Diencephalon (tissue), 1 donor: ENCODE data around the gene BCS1L. TPM values are rescaled to one million over a fixed set of nuclear protein-coding genes. Genes with fewer than 3 reads are reported as not detected.

Experiments
- total RNA-seq: library from RNA; depleted of rRNA; stranded (reverse); fragments of >200 nt; gene quantifications from one replicate; pipeline ENCODE4 v1.2.3, GENCODE V29; 2014

BCS1L gene, protein sequence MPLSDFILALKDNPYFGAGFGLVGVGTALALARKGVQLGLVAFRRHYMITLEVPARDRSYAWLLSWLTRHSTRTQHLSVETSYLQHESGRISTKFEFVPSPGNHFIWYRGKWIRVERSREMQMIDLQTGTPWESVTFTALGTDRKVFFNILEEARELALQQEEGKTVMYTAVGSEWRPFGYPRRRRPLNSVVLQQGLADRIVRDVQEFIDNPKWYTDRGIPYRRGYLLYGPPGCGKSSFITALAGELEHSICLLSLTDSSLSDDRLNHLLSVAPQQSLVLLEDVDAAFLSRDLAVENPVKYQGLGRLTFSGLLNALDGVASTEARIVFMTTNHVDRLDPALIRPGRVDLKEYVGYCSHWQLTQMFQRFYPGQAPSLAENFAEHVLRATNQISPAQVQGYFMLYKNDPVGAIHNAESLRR
- total RNA-seq, result 26.5 TPM

DNA sequence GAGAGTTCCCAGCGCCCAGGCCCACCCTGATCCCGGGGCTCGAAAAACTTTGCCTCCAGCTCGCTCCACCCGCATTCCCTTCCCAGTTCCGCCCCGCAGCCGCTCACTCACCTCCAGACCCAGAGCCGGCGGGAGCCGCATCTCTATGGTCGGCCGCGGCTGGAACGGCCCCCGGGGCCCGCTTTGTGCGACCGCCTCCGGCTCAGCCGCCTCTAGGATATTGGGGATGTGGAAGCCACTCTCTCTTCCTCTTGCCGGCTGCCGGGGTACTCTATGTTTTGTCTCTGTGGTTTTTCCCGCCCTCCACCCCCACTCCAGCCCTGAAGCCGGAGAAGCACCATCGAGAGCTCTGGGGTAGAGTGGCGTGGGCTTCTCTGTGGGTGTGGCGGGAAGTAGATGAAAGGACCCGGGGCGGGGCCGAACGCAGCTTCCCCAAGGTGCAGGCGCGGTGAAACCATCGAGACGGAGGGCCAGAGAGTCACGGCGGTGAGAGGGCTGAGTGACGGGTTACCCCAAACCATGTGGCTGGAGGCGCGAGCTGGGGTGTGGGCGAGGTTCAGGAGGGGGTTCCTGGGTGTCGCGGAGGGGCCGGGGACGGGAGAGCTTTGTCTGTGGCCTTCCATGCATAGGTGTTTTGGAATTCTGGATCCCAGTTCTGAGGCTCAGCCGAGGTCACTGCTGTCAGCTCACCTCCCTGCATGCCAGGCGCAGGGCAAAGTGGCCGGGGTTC is at the start of gene BCS1L, which contains the start of gene ZNF142:
Gene BCS1L (plus strand): TSS at position 426 of the 730 bp plus-strand sequence. CDS start 1,305 bp downstream, outside the sequence.
Gene ZNF142 (minus strand): TSS at position 366 of the 730 bp plus-strand sequence. CDS start 3,194 bp downstream, outside the sequence.

DNA sequence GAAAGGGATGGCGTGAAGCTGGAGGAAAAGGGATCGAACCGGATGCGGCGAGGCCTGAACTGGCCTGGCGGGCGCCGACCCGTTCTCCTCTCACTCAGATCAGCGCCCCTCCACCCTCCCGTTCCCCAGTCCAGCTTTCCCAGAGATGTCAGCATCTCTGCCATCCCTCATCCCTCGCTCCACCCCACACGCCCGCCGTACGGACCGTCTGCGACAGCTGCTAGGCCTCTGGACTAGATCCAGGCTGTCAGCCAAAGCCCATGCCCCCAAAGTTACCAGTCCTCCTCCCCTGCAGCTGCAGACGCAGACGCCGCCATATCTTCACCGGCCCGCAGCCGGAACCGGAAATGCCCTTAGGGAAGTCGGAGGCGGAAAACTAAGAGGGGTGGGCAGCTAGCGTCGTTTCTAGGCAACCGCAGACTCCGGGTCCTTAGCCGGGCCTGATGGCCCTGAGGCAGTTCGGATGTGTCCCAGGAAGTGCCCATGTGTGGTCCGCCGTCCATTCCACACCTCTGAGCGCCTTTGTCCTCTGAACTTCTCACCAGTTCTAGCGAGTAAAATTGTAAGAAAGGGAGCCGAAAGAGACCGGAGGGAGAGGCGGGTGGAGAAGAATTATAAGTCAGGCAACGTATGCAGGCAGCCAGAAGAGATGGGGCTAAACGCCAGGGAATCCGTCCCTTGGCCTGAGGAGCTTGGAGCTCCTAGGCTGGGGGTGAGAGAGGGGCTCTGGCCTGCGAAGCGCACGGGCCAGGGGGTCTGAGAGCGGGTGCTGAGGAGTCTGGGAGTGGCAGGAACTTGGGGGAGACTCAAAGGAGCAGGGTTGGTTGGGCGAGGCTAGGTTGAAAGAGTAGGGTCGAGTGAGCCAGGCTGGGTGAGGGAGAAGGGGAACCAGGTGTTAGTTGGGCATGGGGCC is 12.4 kb downstream of the BCS1L start, which contains the start of the genes RNF25 and STK36:
Gene RNF25 (minus strand): TSS at position 349 of the 913 bp plus-strand sequence. CDS start 32 bp downstream, at position 317.
Gene STK36 (plus strand): TSS at position 433 of the 913 bp plus-strand sequence. CDS start 744 bp downstream, outside the sequence.

DNA sequence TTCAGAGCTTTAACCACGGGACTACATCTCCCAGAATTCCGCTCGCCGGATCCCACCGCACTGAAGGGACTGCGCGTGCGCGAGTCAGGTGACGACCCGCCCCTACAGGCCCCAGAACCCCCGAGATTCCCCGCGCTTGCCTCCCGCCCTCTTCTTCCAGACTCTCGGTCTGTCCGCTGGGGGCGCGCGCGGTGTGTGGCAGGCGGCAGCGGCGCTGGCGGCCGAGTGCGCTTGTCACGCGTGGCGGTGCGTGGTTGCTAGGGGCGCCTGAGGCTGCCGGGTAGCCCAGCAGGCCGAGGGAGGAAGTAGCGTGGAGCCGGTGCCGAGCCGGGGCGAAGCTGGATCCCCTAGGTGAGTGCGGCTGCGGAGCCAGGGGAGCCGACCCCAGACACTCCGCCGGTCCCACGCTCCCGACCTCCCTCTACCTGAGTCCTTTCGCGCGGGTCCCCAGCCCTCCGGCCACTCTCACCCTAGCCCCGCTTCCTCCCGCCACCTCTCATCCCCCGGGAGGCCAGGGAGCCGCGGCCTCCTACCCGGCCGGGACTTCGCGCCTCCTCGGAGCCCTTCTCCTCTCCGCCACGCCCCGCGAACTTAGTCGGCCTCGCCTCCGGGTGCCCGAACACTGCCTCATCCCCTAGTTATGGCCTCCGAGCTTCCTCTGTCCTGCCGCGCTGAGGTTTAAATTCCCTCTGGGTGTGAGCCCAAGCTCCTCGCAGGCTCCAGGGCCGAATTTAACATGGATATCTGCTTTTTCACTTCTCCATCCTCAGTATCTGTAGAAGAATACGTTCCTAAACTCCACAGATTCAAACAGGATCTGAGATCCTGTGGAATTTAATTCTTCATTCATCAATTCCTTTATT is 51.4 kb downstream of the BCS1L start, which contains the start of gene TTLL4:
Gene TTLL4 (plus strand): TSS at position 149 of the 863 bp plus-strand sequence. CDS start 26,842 bp downstream, outside the sequence.

Other genes starting within 250 kb of the BCS1L start
- not detected for gene VIL1, start 240.6 kb upstream of the BCS1L start, total RNA-seq
- 31.6 TPM for gene USP37, start 91.3 kb upstream of the BCS1L start, total RNA-seq
- gene CNOT9, start 90.8 kb upstream of the BCS1L start, total RNA-seq, result 39.4 TPM
- 1.4 TPM for gene PLCD4, start 51.8 kb upstream of the BCS1L start, total RNA-seq
- 15.5 TPM for gene ZNF142, start 60 bp upstream of the BCS1L start, total RNA-seq
- gene RNF25, start 12.3 kb downstream of the BCS1L start, total RNA-seq, result 27.9 TPM
- gene STK36, start 12.4 kb downstream of the BCS1L start, total RNA-seq, result 34.1 TPM
- 17.5 TPM for gene TTLL4, start 51.2 kb downstream of the BCS1L start, total RNA-seq
- gene CYP27A1, start 122.5 kb downstream of the BCS1L start, total RNA-seq, result 5.8 TPM
- gene PRKAG3, start 172.1 kb downstream of the BCS1L start, total RNA-seq, result not detected
- 0.23 TPM for gene WNT6, start 200.1 kb downstream of the BCS1L start, total RNA-seq
- 0.46 TPM for gene WNT10A, start 221.2 kb downstream of the BCS1L start, total RNA-seq